NCI-H446 (cell line): ENCODE results near the gene CRLF2.
"Not testable (repeated sequence)": the region's sequence is repeated elsewhere in the genome, so short reads cannot be mapped to it uniquely, and the experiment has no call there.

ENCODE experiments used
- DNase-seq, 2 experiments: peaks; one replicate each; lab custom pipeline; 2025; lab: John Stamatoyannopoulos, UW

CRLF2 gene

DNA sequence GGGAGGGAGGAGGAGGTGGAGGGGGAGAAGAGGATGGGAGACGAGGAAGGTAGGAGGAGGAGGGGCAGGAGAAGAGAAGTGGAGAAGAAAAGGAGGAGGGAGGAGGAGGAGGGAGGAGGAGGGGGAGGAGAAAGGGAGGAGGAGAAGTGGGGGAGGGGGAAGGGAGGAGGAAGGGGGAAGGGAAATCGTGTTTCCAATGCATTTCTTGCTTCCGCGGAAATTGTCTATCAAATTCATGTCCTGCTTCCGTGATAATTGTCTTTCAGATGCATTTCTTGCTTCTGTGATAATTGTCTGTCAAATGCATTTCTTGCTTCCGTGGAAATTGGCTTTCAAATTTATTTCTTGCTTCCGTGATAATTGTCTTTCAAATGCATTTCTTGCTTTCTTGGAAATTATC, 43.3 kb downstream of the CRLF2 start:
- no peak for DNase-seq

GRCh38 chrX:1167918-1168481, 44.4 kb downstream of the CRLF2 start:
- no peak for DNase-seq

- no peak for DNase-seq
These were observed 45.0 kb downstream of the CRLF2 start for GRCh38 chrX:1167466-1167865.

GRCh38 chrX:1165535-1166196, 46.8 kb downstream of the CRLF2 start:
- DNase-seq: no peak

- no peak for DNase-seq
These were observed 47.8 kb downstream of the CRLF2 start for GRCh38 chrX:1164322-1165288.

DNA sequence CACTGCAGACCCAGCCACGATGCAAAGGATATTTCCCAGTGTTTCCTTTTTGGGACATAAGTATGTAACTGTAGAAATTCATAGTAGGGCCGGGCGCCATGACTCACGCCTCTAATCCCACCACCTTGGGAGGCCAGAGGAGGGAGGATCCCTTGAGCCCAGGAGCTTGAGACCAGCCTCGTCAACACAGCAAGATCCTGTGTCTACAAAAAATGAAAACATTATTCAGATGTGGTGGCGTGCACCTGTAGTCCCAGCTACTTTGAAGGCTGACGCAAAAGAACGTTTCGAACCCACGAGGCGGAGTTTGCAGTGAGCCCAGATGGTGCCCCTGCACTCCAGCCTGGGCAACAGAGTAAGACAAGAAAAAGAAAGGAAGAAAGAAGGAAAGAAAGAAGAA, 49.2 kb downstream of the CRLF2 start:
- no peak for DNase-seq

DNA sequence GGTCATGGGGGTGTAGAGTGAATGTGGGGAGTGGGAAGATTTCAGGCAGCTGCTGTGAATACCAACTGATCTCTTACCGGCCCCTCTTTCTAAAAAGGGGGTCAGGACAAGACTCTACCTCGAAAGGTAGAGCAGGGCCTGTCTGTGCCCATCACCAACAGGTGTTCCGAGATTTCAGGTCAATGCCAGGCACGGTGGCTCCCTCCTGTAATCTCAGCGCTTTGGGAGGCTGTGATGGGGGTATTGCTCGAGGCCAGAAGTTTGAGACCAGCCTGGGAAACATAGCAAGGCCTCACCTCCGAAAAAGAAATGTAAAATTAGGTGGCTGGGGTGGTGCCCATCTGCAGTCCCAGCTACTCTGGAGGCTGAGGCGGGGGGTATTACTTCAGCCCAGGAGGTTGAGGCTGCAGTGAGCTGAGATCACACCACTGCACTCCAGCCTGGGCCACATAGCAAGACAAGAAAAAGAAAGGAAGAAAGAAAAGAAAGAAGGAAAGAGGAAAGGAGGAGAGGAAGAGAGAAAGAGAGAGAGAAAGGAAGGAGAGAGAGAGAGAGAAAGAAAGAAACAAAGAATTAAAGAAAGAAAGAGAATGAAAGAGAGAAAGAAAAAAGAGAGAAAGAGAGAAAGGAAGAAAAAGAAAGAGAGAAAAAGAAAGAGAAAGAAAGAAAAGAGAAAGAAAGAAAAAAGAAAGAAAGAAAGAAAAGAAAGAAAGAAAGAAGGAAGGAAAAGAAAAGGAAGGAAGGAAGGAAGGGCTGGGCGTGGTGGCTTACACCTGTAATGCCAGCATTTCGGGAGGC, 50.1 kb downstream of the CRLF2 start:
- no peak for DNase-seq

DNA sequence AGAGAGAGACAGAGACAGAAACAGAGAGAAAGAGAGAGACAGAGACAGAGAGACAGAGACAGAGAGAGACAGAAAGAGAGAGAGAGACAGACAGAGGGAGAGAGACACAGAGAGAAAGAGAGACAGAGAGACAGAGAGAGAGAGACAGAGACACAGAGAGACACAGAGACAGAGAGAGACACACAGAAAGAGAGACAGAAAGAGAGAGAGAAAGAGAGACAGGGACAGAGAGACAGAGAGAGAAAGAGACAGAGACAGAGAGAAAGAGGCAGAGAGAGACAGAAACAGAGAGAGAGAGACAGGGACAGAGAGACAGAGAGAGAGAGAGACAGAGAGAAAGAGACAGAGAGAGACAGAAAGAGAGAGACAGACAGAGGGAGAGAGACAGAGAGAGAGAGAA, 52.9 kb downstream of the CRLF2 start:
- DNase-seq: no peak

- DNase-seq: not testable (repeated sequence)
These were observed 55.6 kb downstream of the CRLF2 start for GRCh38 chrX:1156681-1157455.

- DNase-seq: no peak
These were observed 58.5 kb downstream of the CRLF2 start for GRCh38 chrX:1153940-1154339.

GRCh38 chrX:1152090-1152489, 60.4 kb downstream of the CRLF2 start:
- DNase-seq: no peak

GRCh38 chrX:1151378-1152077, 60.9 kb downstream of the CRLF2 start:
- DNase-seq: no peak

DNA sequence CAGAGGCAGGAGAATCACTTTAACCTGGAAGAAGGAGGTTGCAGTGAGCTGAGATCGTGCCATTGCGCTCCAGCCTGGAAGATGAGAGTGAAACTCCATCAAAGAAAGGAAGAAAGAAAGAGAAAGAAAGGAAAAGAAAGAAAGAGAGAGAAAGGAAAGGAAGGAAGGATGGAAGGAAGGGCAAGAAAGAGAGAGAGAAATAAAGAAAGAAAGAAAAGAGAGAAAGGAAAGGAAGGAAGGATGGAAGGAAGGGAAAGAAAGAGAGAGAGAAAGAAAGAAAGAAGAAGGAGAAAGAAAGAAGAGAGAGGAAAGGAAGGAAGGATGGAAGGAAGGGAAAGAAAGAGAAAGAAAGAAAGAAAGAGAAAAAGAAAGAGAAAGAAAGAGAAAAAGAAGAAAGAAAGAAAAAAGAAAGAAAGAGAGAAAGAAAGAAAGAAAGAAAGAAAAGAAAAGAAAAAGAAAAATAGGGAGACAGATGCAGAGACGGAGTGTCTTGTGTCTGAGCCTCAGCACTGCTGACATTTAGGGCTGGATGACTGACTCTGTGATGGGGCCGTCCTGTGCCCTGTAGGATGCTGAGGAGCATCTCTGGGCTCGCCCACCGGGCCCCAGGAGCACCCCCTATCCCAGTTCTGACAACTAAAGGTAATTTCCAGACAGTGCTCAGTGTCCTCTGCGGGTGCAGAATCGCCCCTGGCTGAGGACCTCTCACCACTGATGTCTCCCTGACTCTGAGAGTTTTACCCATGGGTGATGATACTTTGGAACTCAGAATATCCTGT, 61.7 kb downstream of the CRLF2 start:
- DNase-seq: no peak

- no peak for DNase-seq
These were observed 64.6 kb downstream of the CRLF2 start for GRCh38 chrX:1147611-1148515.

- DNase-seq: no peak
These were observed 68.2 kb downstream of the CRLF2 start for GRCh38 chrX:1144293-1144692.
